Breast epithelium (tissue), 3 donors: ENCODE data around the gene RAB27B.

Source experiments
- CTCF ChIP-seq, 3 donors: fragments of 450-650 bp; IDR thresholded peaks; one replicate each; pipeline ENCODE4 v1.5.1; 2016 to 2017; ENCODE audit warnings: antibody characterized with exemption in 3 of 3, mild to moderate bottlenecking in 3 of 3, moderate library complexity in 3 of 3
- POLR2A ChIP-seq: fragments of 450-650 bp; IDR thresholded peaks from one replicate; pipeline ENCODE4 v1.6.1; 2016; ENCODE audit warnings: antibody characterized with exemption, mild to moderate bottlenecking, moderate library complexity
- POLR2AphosphoS5 ChIP-seq, 3 donors: sonication (generic); formaldehyde crosslinking; IDR thresholded peaks; one replicate each; pipeline ENCODE4 v1.6.1; 2017; ENCODE audit warnings: antibody characterized with exemption in 3 of 3

GRCh38 chr18:54909538-54909937, 81.3 kb downstream of the RAB27B start:
- TF ChIP-seq POLR2AphosphoS5 (IDR thresholded peaks at IDR 0.05) (no peak), CTCF (IDR thresholded peaks at IDR 0.05) (no peak), POLR2A (no peak)
